Uterus (tissue), 2 donors: ENCODE data around the gene CCDC85B.

ENCODE experiments used
- POLR2A ChIP-seq, 2 donors: fragments of 450-650 bp; IDR thresholded peaks; one replicate each; pipeline ENCODE4 v1.6.1; 2016; ENCODE audit warnings: antibody characterized with exemption in 2 of 2, mild to moderate bottlenecking in 1 of 2, moderate library complexity in 1 of 2
- TF ChIP-seq, protein P1 (sequence below), 4 experiments: fragments of 200-600 bp in 2 of 4; fragments of 450-650 bp in 2 of 4; sonication (generic) in 2 of 4; IDR thresholded peaks; one replicate each; pipeline ENCODE4 v1.5.1; 2016 to 2019; ENCODE audit warnings: antibody characterized with exemption in 4 of 4, mild to moderate bottlenecking in 2 of 4, moderate library complexity in 1 of 4

GRCh38 chr11:65851083-65851579 is 39.3 kb upstream of the CCDC85B start:
- TF ChIP-seq, protein P1, sequence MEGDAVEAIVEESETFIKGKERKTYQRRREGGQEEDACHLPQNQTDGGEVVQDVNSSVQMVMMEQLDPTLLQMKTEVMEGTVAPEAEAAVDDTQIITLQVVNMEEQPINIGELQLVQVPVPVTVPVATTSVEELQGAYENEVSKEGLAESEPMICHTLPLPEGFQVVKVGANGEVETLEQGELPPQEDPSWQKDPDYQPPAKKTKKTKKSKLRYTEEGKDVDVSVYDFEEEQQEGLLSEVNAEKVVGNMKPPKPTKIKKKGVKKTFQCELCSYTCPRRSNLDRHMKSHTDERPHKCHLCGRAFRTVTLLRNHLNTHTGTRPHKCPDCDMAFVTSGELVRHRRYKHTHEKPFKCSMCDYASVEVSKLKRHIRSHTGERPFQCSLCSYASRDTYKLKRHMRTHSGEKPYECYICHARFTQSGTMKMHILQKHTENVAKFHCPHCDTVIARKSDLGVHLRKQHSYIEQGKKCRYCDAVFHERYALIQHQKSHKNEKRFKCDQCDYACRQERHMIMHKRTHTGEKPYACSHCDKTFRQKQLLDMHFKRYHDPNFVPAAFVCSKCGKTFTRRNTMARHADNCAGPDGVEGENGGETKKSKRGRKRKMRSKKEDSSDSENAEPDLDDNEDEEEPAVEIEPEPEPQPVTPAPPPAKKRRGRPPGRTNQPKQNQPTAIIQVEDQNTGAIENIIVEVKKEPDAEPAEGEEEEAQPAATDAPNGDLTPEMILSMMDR (IDR thresholded peaks at IDR 0.05): no peak
- TF ChIP-seq POLR2A (IDR thresholded peaks at IDR 0.05): no peak
